WTC11 (cell line): ENCODE data around the gene UBL5. TPM values are rescaled to one million over a fixed set of nuclear protein-coding genes. Genes with fewer than 3 reads are reported as not detected.

Source experiments
- ATAC-seq: fragments of 200-7000 bp; cut with Tn5 transposase; 2 replicates; pipeline ENCODE4 v1.10.0; 2021; ENCODE audit warnings: mild to moderate bottlenecking, moderate library complexity
- CTCF ChIA-PET: fragments of 300-600 bp; sonication (Branson Sonifier 250); formaldehyde crosslinking; loops from one replicate; lab custom pipeline; 2021; ENCODE audit warnings: antibody characterized with exemption; lab: Charles Lee
- POLR2A ChIA-PET: fragments of 350-600 bp; sonication (Branson Sonifier 250); formaldehyde crosslinking; loops from one replicate; lab custom pipeline; 2021; ENCODE audit warnings: antibody characterized with exemption; lab: Charles Lee
- DNase-seq: peaks from one replicate; pipeline ENCODE4 v3.0.0; 2021; ENCODE audit warnings: low spot score
- H3K27ac Mint-ChIP-seq: 2 replicates; pipeline ENCODE4 v1.8.0; 2021; ENCODE audit warnings: mixed read lengths
- H3K27me3 Mint-ChIP-seq: 2 replicates; pipeline ENCODE4 v1.8.0; 2021; ENCODE audit warnings: low read depth, mild to moderate bottlenecking, moderate library complexity, mixed read lengths
- H3K36me3 Mint-ChIP-seq: 2 replicates; pipeline ENCODE4 v1.8.0; 2021; ENCODE audit warnings: mixed read lengths
- H3K4me1 Mint-ChIP-seq: 2 replicates; pipeline ENCODE4 v1.8.0; 2022; ENCODE audit warnings: mixed read lengths
- H3K4me3 Mint-ChIP-seq: 2 replicates; pipeline ENCODE4 v1.8.0; 2021; ENCODE audit warnings: mild to moderate bottlenecking, moderate library complexity, mixed read lengths
- H3K9me3 Mint-ChIP-seq: 2 replicates; pipeline ENCODE4 v1.8.0; 2021; ENCODE audit warnings: mixed read lengths
- ATF1 ChIP-seq: sonication (generic); formaldehyde crosslinking; IDR thresholded peaks from 2 replicates; pipeline ENCODE4 v1.8.1; 2023; ENCODE audit warnings: mild to moderate bottlenecking, moderate library complexity, missing genetic modification reagents
- EMX1 ChIP-seq: fragments of 250-450 bp; sonication (Bioruptor Pico); IDR thresholded peaks from 2 replicates; pipeline ENCODE4 v1.8.0; 2021; ENCODE audit warnings: mild to moderate bottlenecking
- FOXK1 ChIP-seq: sonication (generic); formaldehyde crosslinking; IDR thresholded peaks from 2 replicates; pipeline ENCODE4 v1.8.0; 2022; ENCODE audit warnings: mild to moderate bottlenecking, moderate library complexity, missing genetic modification reagents
- GRHL2 ChIP-seq: fragments of 250-450 bp; sonication (Bioruptor Pico); IDR thresholded peaks from 2 replicates; pipeline ENCODE4 v1.8.0; 2022; ENCODE audit warnings: mild to moderate bottlenecking, moderate library complexity; ENCODE audit not compliant: insufficient replicate concordance, severe bottlenecking
- GTF2I ChIP-seq: fragments of 250-450 bp; sonication (Bioruptor Pico); conservative IDR thresholded peaks from 2 replicates; pipeline ENCODE4 v1.4.0; 2021; ENCODE audit warnings: mild to moderate bottlenecking
- MYBL2 ChIP-seq: sonication (generic); formaldehyde crosslinking; IDR thresholded peaks from 2 replicates; pipeline ENCODE4 v1.8.1; 2023; ENCODE audit warnings: mild to moderate bottlenecking, moderate library complexity, missing genetic modification reagents
- NFATC4 ChIP-seq: fragments of 250-450 bp; sonication (Bioruptor Pico); IDR thresholded peaks from 2 replicates; pipeline ENCODE4 v1.9.0; 2021; ENCODE audit warnings: mild to moderate bottlenecking
- RELA ChIP-seq: sonication (generic); formaldehyde crosslinking; IDR thresholded peaks from 2 replicates; pipeline ENCODE4 v1.8.1; 2022; ENCODE audit warnings: missing genetic modification reagents, mild to moderate bottlenecking, borderline replicate concordance
- TEAD1 ChIP-seq: sonication (generic); formaldehyde crosslinking; IDR thresholded peaks from 2 replicates; pipeline ENCODE4 v1.8.0; 2022; ENCODE audit warnings: mild to moderate bottlenecking, missing genetic modification reagents
- TEAD4 ChIP-seq: sonication (generic); formaldehyde crosslinking; IDR thresholded peaks from 2 replicates; pipeline ENCODE4 v1.8.0; 2022; ENCODE audit warnings: mild to moderate bottlenecking, missing genetic modification reagents
- total RNA-seq: library from RNA; stranded (reverse); gene quantifications from 3 replicates; pipeline ENCODE4 v1.2.3, GENCODE V29; 2021
- TF ChIP-seq, protein P1 (sequence below): sonication (generic); formaldehyde crosslinking; conservative IDR thresholded peaks from 2 replicates; pipeline ENCODE4 v1.8.1; 2023; ENCODE audit warnings: mild to moderate bottlenecking, low read depth, missing genetic modification reagents, moderate library complexity
- TF ChIP-seq, protein P2 (sequence below): fragments of 250-450 bp; sonication (Bioruptor Pico); IDR thresholded peaks from 2 replicates; pipeline ENCODE4 v1.8.0; 2021; ENCODE audit warnings: mild to moderate bottlenecking
- TF ChIP-seq, protein P3 (sequence below): sonication (generic); formaldehyde crosslinking; IDR thresholded peaks from 2 replicates; pipeline ENCODE4 v1.8.1; 2023; ENCODE audit warnings: mild to moderate bottlenecking, missing genetic modification reagents, borderline replicate concordance
- TF ChIP-seq, protein P4 (sequence below): sonication (generic); formaldehyde crosslinking; IDR thresholded peaks from 2 replicates; pipeline ENCODE4 v1.8.1; 2022; ENCODE audit warnings: missing genetic modification reagents, borderline replicate concordance
- TF ChIP-seq, protein P5 (sequence below): sonication (generic); formaldehyde crosslinking; IDR thresholded peaks from 2 replicates; pipeline ENCODE4 v1.8.0; 2022; ENCODE audit warnings: mild to moderate bottlenecking, missing genetic modification reagents
- TF ChIP-seq, protein P6 (sequence below): sonication (generic); formaldehyde crosslinking; IDR thresholded peaks from 2 replicates; pipeline ENCODE4 v1.8.1; 2023; ENCODE audit warnings: mild to moderate bottlenecking, moderate library complexity, missing genetic modification reagents

The UBL5 gene
- total RNA-seq, 1 experiment from 2014 or later = 402 TPM

DNA sequence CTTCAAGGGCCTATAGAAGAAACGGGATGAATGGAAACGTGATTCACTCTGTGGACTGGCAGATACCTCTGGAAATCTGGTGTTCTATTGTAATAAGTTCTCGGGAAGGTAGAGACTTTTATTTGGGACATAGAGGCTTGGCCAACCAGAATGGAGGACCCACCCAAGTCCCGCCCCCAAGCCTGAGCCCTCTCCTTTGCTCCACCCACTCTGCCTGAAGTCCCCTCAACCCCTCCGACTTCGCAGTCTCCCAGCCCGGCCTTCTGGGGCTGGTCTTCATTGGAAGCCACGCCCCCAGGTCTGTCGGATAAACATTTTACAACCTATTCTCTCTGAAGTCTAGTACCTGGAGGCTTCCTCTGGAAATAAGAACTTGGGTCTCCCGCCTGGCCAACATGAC lies 25.7 kb upstream of the UBL5 start:
- Mint-ChIP-seq H3K9me3 (no peaks in the 10 kb centered on the region), H3K27ac (no peak overlapping the region), H3K27me3 (no peaks in the 10 kb centered on the region), H3K4me1 (no peaks in the 10 kb centered on the region), H3K36me3 (no peaks in the 10 kb centered on the region), H3K4me3 (no peak overlapping the region)
- TF ChIP-seq, protein P1, sequence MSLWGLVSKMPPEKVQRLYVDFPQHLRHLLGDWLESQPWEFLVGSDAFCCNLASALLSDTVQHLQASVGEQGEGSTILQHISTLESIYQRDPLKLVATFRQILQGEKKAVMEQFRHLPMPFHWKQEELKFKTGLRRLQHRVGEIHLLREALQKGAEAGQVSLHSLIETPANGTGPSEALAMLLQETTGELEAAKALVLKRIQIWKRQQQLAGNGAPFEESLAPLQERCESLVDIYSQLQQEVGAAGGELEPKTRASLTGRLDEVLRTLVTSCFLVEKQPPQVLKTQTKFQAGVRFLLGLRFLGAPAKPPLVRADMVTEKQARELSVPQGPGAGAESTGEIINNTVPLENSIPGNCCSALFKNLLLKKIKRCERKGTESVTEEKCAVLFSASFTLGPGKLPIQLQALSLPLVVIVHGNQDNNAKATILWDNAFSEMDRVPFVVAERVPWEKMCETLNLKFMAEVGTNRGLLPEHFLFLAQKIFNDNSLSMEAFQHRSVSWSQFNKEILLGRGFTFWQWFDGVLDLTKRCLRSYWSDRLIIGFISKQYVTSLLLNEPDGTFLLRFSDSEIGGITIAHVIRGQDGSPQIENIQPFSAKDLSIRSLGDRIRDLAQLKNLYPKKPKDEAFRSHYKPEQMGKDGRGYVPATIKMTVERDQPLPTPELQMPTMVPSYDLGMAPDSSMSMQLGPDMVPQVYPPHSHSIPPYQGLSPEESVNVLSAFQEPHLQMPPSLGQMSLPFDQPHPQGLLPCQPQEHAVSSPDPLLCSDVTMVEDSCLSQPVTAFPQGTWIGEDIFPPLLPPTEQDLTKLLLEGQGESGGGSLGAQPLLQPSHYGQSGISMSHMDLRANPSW (CRISPR knock-in tag) = no peak
- TF ChIP-seq, protein P2, sequence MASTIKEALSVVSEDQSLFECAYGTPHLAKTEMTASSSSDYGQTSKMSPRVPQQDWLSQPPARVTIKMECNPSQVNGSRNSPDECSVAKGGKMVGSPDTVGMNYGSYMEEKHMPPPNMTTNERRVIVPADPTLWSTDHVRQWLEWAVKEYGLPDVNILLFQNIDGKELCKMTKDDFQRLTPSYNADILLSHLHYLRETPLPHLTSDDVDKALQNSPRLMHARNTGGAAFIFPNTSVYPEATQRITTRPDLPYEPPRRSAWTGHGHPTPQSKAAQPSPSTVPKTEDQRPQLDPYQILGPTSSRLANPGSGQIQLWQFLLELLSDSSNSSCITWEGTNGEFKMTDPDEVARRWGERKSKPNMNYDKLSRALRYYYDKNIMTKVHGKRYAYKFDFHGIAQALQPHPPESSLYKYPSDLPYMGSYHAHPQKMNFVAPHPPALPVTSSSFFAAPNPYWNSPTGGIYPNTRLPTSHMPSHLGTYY (CRISPR knock-in tag) = no peak
- TF ChIP-seq NFATC4 (CRISPR knock-in tag) = no peak
- TF ChIP-seq ATF1 = no peak
- no peak for TF ChIP-seq MYBL2 (CRISPR knock-in tag)
- TF ChIP-seq, protein P3, sequence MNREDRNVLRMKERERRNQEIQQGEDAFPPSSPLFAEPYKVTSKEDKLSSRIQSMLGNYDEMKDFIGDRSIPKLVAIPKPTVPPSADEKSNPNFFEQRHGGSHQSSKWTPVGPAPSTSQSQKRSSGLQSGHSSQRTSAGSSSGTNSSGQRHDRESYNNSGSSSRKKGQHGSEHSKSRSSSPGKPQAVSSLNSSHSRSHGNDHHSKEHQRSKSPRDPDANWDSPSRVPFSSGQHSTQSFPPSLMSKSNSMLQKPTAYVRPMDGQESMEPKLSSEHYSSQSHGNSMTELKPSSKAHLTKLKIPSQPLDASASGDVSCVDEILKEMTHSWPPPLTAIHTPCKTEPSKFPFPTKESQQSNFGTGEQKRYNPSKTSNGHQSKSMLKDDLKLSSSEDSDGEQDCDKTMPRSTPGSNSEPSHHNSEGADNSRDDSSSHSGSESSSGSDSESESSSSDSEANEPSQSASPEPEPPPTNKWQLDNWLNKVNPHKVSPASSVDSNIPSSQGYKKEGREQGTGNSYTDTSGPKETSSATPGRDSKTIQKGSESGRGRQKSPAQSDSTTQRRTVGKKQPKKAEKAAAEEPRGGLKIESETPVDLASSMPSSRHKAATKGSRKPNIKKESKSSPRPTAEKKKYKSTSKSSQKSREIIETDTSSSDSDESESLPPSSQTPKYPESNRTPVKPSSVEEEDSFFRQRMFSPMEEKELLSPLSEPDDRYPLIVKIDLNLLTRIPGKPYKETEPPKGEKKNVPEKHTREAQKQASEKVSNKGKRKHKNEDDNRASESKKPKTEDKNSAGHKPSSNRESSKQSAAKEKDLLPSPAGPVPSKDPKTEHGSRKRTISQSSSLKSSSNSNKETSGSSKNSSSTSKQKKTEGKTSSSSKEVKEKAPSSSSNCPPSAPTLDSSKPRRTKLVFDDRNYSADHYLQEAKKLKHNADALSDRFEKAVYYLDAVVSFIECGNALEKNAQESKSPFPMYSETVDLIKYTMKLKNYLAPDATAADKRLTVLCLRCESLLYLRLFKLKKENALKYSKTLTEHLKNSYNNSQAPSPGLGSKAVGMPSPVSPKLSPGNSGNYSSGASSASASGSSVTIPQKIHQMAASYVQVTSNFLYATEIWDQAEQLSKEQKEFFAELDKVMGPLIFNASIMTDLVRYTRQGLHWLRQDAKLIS (CRISPR knock-in tag) = no peak
- TF ChIP-seq, protein P4, sequence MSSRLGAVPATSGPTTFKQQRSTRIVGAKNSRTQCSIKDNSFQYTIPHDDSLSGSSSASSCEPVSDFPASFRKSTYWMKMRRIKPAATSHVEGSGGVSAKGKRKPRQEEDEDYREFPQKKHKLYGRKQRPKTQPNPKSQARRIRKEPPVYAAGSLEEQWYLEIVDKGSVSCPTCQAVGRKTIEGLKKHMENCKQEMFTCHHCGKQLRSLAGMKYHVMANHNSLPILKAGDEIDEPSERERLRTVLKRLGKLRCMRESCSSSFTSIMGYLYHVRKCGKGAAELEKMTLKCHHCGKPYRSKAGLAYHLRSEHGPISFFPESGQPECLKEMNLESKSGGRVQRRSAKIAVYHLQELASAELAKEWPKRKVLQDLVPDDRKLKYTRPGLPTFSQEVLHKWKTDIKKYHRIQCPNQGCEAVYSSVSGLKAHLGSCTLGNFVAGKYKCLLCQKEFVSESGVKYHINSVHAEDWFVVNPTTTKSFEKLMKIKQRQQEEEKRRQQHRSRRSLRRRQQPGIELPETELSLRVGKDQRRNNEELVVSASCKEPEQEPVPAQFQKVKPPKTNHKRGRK (CRISPR knock-in tag) = no peak
- ChIA-PET CTCF (interaction anchor here (0.7 kb wide), 1 partner anchor 217 kb away, joined by 3 read pairs; the partner anchor contains the start of gene ZNF121), POLR2A (interaction anchor here (0.6 to 0.7 kb wide), 3 partner anchors 10 to 1307 kb away, joined by 3 to 10 read pairs (median 3); no protein-coding TSS in a partner anchor)
- DNase-seq (peak; percentile 61), ATAC-seq (peak; percentile 98)

DNA sequence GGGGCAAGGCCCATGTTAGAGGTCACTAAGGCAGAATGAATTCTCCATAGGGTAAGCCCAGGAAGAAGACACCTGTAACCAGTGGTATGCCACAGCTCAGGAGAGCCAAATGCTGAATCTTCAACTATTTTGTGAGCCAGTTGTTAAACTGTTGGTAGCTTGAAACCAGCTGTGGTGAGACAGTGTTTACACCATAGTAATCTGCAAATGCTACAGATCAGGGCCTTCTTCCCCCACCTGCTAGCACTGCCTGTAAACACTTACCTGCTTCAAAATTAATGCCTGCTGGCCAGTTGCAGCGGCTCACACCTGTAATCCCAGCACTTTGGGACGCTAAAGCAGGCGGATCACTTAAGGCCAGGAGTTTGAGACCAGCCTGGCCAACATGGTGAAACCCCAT lies 20.9 kb upstream of the UBL5 start:
- Mint-ChIP-seq H3K4me1 (no peaks in the 10 kb centered on the region), H3K36me3 (peaks cover 19% of the 10 kb centered on the region), H3K27me3 (no peaks in the 10 kb centered on the region), H3K9me3 (no peaks in the 10 kb centered on the region), H3K27ac (no peak overlapping the region), H3K4me3 (no peak overlapping the region)
- no peak for TF ChIP-seq TEAD4 (CRISPR knock-in tag)
- TF ChIP-seq FOXK1 (CRISPR knock-in tag) = no peak
- TF ChIP-seq, protein P5, sequence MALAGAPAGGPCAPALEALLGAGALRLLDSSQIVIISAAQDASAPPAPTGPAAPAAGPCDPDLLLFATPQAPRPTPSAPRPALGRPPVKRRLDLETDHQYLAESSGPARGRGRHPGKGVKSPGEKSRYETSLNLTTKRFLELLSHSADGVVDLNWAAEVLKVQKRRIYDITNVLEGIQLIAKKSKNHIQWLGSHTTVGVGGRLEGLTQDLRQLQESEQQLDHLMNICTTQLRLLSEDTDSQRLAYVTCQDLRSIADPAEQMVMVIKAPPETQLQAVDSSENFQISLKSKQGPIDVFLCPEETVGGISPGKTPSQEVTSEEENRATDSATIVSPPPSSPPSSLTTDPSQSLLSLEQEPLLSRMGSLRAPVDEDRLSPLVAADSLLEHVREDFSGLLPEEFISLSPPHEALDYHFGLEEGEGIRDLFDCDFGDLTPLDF = no peak
- no peak for TF ChIP-seq RELA (CRISPR knock-in tag)
- TF ChIP-seq, protein P3 (CRISPR knock-in tag) = no peak
- no peak for TF ChIP-seq MYBL2 (CRISPR knock-in tag)
- TF ChIP-seq EMX1 (CRISPR knock-in tag) = no peak
- TF ChIP-seq, protein P6, sequence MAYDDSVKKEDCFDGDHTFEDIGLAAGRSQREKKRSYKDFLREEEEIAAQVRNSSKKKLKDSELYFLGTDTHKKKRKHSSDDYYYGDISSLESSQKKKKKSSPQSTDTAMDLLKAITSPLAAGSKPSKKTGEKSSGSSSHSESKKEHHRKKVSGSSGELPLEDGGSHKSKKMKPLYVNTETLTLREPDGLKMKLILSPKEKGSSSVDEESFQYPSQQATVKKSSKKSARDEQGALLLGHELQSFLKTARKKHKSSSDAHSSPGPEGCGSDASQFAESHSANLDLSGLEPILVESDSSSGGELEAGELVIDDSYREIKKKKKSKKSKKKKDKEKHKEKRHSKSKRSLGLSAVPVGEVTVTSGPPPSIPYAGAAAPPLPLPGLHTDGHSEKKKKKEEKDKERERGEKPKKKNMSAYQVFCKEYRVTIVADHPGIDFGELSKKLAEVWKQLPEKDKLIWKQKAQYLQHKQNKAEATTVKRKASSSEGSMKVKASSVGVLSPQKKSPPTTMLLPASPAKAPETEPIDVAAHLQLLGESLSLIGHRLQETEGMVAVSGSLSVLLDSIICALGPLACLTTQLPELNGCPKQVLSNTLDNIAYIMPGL = no peak
- no peak for TF ChIP-seq TEAD1 (CRISPR knock-in tag)
- no peak for TF ChIP-seq GTF2I (CRISPR knock-in tag)
- no peak for TF ChIP-seq GRHL2
- DNase-seq = no peak
- ATAC-seq = no peak
- POLR2A ChIA-PET = interaction anchor here (1.3 kb wide), 1 partner anchor 39 kb away, joined by 3 read pairs; the partner anchor contains the start of gene ZNF846
- CTCF ChIA-PET = interaction anchor here (1.4 kb wide), 1 partner anchor 28 kb away, joined by 3 read pairs; no protein-coding TSS in a partner anchor
